WTC11 (cell line): ENCODE data around the gene CBFA2T2. TPM values are rescaled to one million over a fixed set of nuclear protein-coding genes. Genes with fewer than 3 reads are reported as not detected.
"Not testable (repeated sequence)": the region's sequence is repeated elsewhere in the genome, so short reads cannot be mapped to it uniquely, and the experiment has no call there.

Experiments
- ATAC-seq: fragments of 200-7000 bp; cut with Tn5 transposase; 2 replicates; pipeline ENCODE4 v1.10.0; 2021; ENCODE audit warnings: mild to moderate bottlenecking, moderate library complexity
- CTCF ChIA-PET: fragments of 300-600 bp; sonication (Branson Sonifier 250); formaldehyde crosslinking; loops from one replicate; lab custom pipeline; 2021; ENCODE audit warnings: antibody characterized with exemption; lab: Charles Lee
- POLR2A ChIA-PET: fragments of 350-600 bp; sonication (Branson Sonifier 250); formaldehyde crosslinking; loops from one replicate; lab custom pipeline; 2021; ENCODE audit warnings: antibody characterized with exemption; lab: Charles Lee
- DNase-seq: peaks from one replicate; pipeline ENCODE4 v3.0.0; 2021; ENCODE audit warnings: low spot score
- H3K27ac Mint-ChIP-seq: 2 replicates; pipeline ENCODE4 v1.8.0; 2021; ENCODE audit warnings: mixed read lengths
- H3K27me3 Mint-ChIP-seq: 2 replicates; pipeline ENCODE4 v1.8.0; 2021; ENCODE audit warnings: low read depth, mild to moderate bottlenecking, moderate library complexity, mixed read lengths
- H3K36me3 Mint-ChIP-seq: 2 replicates; pipeline ENCODE4 v1.8.0; 2021; ENCODE audit warnings: mixed read lengths
- H3K4me1 Mint-ChIP-seq: 2 replicates; pipeline ENCODE4 v1.8.0; 2022; ENCODE audit warnings: mixed read lengths
- H3K4me3 Mint-ChIP-seq: 2 replicates; pipeline ENCODE4 v1.8.0; 2021; ENCODE audit warnings: mild to moderate bottlenecking, moderate library complexity, mixed read lengths
- H3K9me3 Mint-ChIP-seq: 2 replicates; pipeline ENCODE4 v1.8.0; 2021; ENCODE audit warnings: mixed read lengths
- ATF1 ChIP-seq: sonication (generic); formaldehyde crosslinking; IDR thresholded peaks from 2 replicates; pipeline ENCODE4 v1.8.1; 2023; ENCODE audit warnings: mild to moderate bottlenecking, moderate library complexity, missing genetic modification reagents
- ATF2 ChIP-seq: sonication (generic); formaldehyde crosslinking; IDR thresholded peaks from 2 replicates; pipeline ENCODE4 v1.8.1; 2022; ENCODE audit warnings: low read depth, missing genetic modification reagents, borderline replicate concordance
- ATF3 ChIP-seq: sonication (generic); formaldehyde crosslinking; conservative IDR thresholded peaks from 2 replicates; pipeline ENCODE4 v1.8.1; 2022; ENCODE audit warnings: mild to moderate bottlenecking, missing genetic modification reagents
- E2F5 ChIP-seq: sonication (generic); formaldehyde crosslinking; IDR thresholded peaks from 2 replicates; pipeline ENCODE4 v1.8.1; 2022; ENCODE audit warnings: mild to moderate bottlenecking, moderate library complexity, missing genetic modification reagents
- ETV6 ChIP-seq: sonication (generic); formaldehyde crosslinking; IDR thresholded peaks from 2 replicates; pipeline ENCODE4 v1.8.1; 2022; ENCODE audit warnings: mild to moderate bottlenecking, missing genetic modification reagents
- FOXK1 ChIP-seq: sonication (generic); formaldehyde crosslinking; IDR thresholded peaks from 2 replicates; pipeline ENCODE4 v1.8.0; 2022; ENCODE audit warnings: mild to moderate bottlenecking, moderate library complexity, missing genetic modification reagents
- FOXP4 ChIP-seq: sonication (generic); formaldehyde crosslinking; IDR thresholded peaks from 2 replicates; pipeline ENCODE4 v1.8.0; 2022; ENCODE audit warnings: mild to moderate bottlenecking, missing genetic modification reagents
- HMGA2 ChIP-seq: fragments of 250-450 bp; sonication (Bioruptor Pico); IDR thresholded peaks from 2 replicates; pipeline ENCODE4 v1.4.0; 2021; ENCODE audit warnings: mild to moderate bottlenecking, moderate library complexity
- JUN ChIP-seq: sonication (generic); formaldehyde crosslinking; IDR thresholded peaks from 2 replicates; pipeline ENCODE4 v1.8.0; 2023; ENCODE audit warnings: mild to moderate bottlenecking, missing genetic modification reagents
- MAX ChIP-seq: sonication (generic); formaldehyde crosslinking; IDR thresholded peaks from 2 replicates; pipeline ENCODE4 v1.8.0; 2022; ENCODE audit warnings: mild to moderate bottlenecking, missing genetic modification reagents
- NFATC4 ChIP-seq: fragments of 250-450 bp; sonication (Bioruptor Pico); IDR thresholded peaks from 2 replicates; pipeline ENCODE4 v1.9.0; 2021; ENCODE audit warnings: mild to moderate bottlenecking
- NFYB ChIP-seq: sonication (generic); formaldehyde crosslinking; conservative IDR thresholded peaks from 2 replicates; pipeline ENCODE4 v1.8.0; 2022; ENCODE audit warnings: low read depth, missing genetic modification reagents
- NR1H2 ChIP-seq: sonication (generic); formaldehyde crosslinking; IDR thresholded peaks from 2 replicates; pipeline ENCODE4 v1.9.0; 2021; ENCODE audit warnings: mild to moderate bottlenecking, moderate library complexity, missing genetic modification reagents
- NR3C1 ChIP-seq: sonication (generic); formaldehyde crosslinking; conservative IDR thresholded peaks from 2 replicates; pipeline ENCODE4 v1.8.1; 2023; ENCODE audit warnings: low read depth, mild to moderate bottlenecking, missing genetic modification reagents
- SMAD4 ChIP-seq: sonication (generic); formaldehyde crosslinking; IDR thresholded peaks from 2 replicates; pipeline ENCODE4 v1.8.0; 2022; ENCODE audit warnings: mild to moderate bottlenecking, missing genetic modification reagents
- TP53 ChIP-seq: sonication (generic); formaldehyde crosslinking; IDR thresholded peaks from 2 replicates; pipeline ENCODE4 v1.8.1; 2023; ENCODE audit warnings: mild to moderate bottlenecking, missing genetic modification reagents
- ZNF317 ChIP-seq: sonication (generic); formaldehyde crosslinking; IDR thresholded peaks from 2 replicates; pipeline ENCODE4 v1.8.1; 2023; ENCODE audit warnings: low read depth, mild to moderate bottlenecking, moderate library complexity, missing genetic modification reagents, borderline replicate concordance
- ZNF423 ChIP-seq: fragments of 250-450 bp; sonication (Bioruptor Pico); IDR thresholded peaks from 2 replicates; pipeline ENCODE4 v2.1.2; 2022; ENCODE audit warnings: mild to moderate bottlenecking, moderate library complexity
- total RNA-seq: library from RNA; stranded (reverse); gene quantifications from 3 replicates; pipeline ENCODE4 v1.2.3, GENCODE V29; 2021
- TF ChIP-seq, protein P1 (sequence below): sonication (generic); formaldehyde crosslinking; IDR thresholded peaks from 2 replicates; pipeline ENCODE4 v1.8.1; 2022; ENCODE audit warnings: low read depth, mild to moderate bottlenecking, moderate library complexity, missing genetic modification reagents, borderline replicate concordance

The CBFA2T2 gene
- total RNA-seq, 1 experiment from 2014 or later: 22.1 TPM

DNA sequence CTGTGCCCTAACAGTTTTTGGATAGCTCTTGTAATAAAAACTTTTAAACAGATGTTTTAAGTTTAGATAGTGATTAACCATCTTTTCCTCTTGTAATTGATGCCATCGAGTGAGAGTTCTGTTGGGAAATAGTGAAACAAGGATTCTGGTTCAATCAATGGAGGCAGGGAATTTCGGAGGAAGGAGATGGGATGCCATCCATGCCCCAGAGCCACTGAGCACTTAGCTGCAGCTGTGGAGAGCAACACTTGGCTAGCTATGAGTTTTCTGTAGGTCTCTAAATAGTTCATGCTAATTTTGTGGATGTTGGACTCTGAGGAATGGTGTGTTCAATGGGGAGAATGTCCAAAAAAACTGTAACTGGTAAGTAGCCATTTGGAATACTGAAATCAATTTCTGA lies 16.7 kb downstream of the CBFA2T2 start:
- peaks cover 5% of the 10 kb centered on the region; the same call in 1 of the 2 replicates for H3K36me3 Mint-ChIP-seq
- DNase-seq (no peak), ATAC-seq (no peak)
- CTCF ChIA-PET: no interaction called here
- H3K4me3 Mint-ChIP-seq: no peak overlapping the region
- peaks cover 5% of the 10 kb centered on the region for H3K4me1 Mint-ChIP-seq
- H3K27ac Mint-ChIP-seq: no peak overlapping the region
- peaks cover 7% of the 10 kb centered on the region for H3K9me3 Mint-ChIP-seq
- H3K27me3 Mint-ChIP-seq: no peaks in the 10 kb centered on the region
- no peak for TF ChIP-seq ZNF423 (CRISPR knock-in tag)
- no peak for TF ChIP-seq FOXP4 (CRISPR knock-in tag)
- TF ChIP-seq MAX (CRISPR knock-in tag): no peak
- TF ChIP-seq TP53: no peak
- TF ChIP-seq, protein P1, sequence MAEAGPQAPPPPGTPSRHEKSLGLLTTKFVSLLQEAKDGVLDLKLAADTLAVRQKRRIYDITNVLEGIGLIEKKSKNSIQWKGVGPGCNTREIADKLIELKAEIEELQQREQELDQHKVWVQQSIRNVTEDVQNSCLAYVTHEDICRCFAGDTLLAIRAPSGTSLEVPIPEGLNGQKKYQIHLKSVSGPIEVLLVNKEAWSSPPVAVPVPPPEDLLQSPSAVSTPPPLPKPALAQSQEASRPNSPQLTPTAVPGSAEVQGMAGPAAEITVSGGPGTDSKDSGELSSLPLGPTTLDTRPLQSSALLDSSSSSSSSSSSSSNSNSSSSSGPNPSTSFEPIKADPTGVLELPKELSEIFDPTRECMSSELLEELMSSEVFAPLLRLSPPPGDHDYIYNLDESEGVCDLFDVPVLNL (CRISPR knock-in tag): no peak
- no peak for TF ChIP-seq ZNF317 (CRISPR knock-in tag)
- no peak for TF ChIP-seq ATF2 (CRISPR knock-in tag)
- TF ChIP-seq E2F5: no peak
- no peak for TF ChIP-seq NR1H2 (CRISPR knock-in tag)
- no peak for TF ChIP-seq NR3C1 (CRISPR knock-in tag)
- TF ChIP-seq NFYB (CRISPR knock-in tag): no peak
- no peak for TF ChIP-seq SMAD4 (CRISPR knock-in tag)
- TF ChIP-seq NFATC4 (CRISPR knock-in tag): no peak
- no peak for TF ChIP-seq ETV6
- TF ChIP-seq FOXK1 (CRISPR knock-in tag): no peak
- no peak for TF ChIP-seq HMGA2 (CRISPR knock-in tag)
- POLR2A ChIA-PET: interaction anchor here (0.9 to 1.0 kb wide), 3 partner anchors 11 to 160 kb away, joined by 3 to 4 read pairs (median 3); partner anchors contain the start of gene ACTL10

GRCh38 chr20:33507461-33507860 lies 17.6 kb downstream of the CBFA2T2 start:
- POLR2A ChIA-PET: interaction anchor here (0.9 to 1.0 kb wide), 2 partner anchors 12 to 61 kb away, joined by 3 to 4 read pairs; no protein-coding TSS in a partner anchor

GRCh38 chr20:33508015-33508414 lies 18.1 kb downstream of the CBFA2T2 start:
- H3K4me1 Mint-ChIP-seq, H3K4me3 Mint-ChIP-seq, ATAC-seq, H3K27ac Mint-ChIP-seq, H3K36me3 Mint-ChIP-seq, DNase-seq, H3K27me3 Mint-ChIP-seq, H3K9me3 Mint-ChIP-seq, CTCF ChIA-PET, POLR2A ChIA-PET: not testable (repeated sequence)

More at GRCh38 chr20:33507461-33507860, 17.6 kb downstream of the CBFA2T2 start:
- DNase-seq (no peak), ATAC-seq (no peak)
- H3K27ac Mint-ChIP-seq: no peak overlapping the region
- peaks cover 7% of the 10 kb centered on the region for H3K9me3 Mint-ChIP-seq
- H3K27me3 Mint-ChIP-seq: no peaks in the 10 kb centered on the region
- H3K4me3 Mint-ChIP-seq: no peak overlapping the region
- H3K4me1 Mint-ChIP-seq: peaks cover 5% of the 10 kb centered on the region
- TF ChIP-seq ATF1 (CRISPR knock-in tag) (no peak), JUN (CRISPR knock-in tag) (no peak), SMAD4 (CRISPR knock-in tag) (no peak), ATF3 (CRISPR knock-in tag) (no peak)
- CTCF ChIA-PET: no interaction called here
- H3K36me3 Mint-ChIP-seq: peaks cover 5% of the 10 kb centered on the region; the same call in 1 of the 2 replicates

DNA sequence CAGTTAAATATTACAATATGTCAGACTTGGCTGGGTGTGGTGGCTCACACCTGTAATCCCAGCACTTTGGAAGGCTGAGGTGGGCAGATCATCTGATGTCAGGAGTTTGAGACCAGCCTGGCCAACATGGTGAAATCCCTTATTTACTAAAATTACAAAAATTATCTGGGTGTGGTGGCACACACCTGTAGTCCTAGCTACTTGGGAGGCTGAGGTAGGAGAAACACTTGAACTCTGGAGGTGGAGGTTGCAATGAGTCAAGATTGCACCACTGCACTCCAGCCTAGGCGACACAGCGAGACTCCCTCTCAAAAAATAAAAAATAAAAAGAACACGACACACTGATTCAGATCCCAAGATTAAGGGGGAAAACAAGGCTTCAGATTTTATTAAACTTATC lies 19.2 kb downstream of the CBFA2T2 start:
- CTCF ChIA-PET, DNase-seq, H3K4me3 Mint-ChIP-seq, H3K9me3 Mint-ChIP-seq, POLR2A ChIA-PET, H3K27ac Mint-ChIP-seq, H3K36me3 Mint-ChIP-seq, ATAC-seq, H3K4me1 Mint-ChIP-seq, H3K27me3 Mint-ChIP-seq: not testable (repeated sequence)

DNA sequence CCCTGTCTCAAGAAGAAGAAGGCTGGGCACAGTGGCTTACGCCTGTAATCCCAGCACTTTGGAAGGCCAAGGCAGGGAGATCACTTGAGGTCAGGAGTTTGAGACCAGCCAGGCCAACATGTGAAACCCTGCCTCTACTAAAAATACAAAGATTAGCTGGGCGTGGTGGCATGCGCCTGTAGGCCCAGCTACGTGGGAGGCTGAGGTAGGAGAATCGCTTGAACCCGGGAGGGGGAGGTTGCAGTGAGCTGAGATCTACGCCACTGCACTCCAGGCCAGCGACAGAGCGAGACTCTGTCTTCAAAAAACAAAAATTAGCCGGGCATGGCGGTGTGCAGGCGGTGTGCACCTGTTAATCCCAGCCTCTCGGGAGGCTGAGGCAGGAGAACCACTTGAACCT lies 22.0 kb downstream of the CBFA2T2 start:
- H3K9me3 Mint-ChIP-seq, H3K4me1 Mint-ChIP-seq, DNase-seq, POLR2A ChIA-PET, H3K27ac Mint-ChIP-seq, H3K4me3 Mint-ChIP-seq, H3K36me3 Mint-ChIP-seq, H3K27me3 Mint-ChIP-seq, ATAC-seq, CTCF ChIA-PET: not testable (repeated sequence)
